Measurements from ENCODE around the gene RBM4. TPM values are rescaled to one million over a fixed set of nuclear protein-coding genes. Genes with fewer than 3 reads are reported as not detected.
A peak's percentile ranks its signal among the peaks of the same experiment; 100 is the strongest.

Gene RBM4
- total RNA-seq, 5 donors from 2014 or later (not counting 1 experiment from before 2014, with no cell fraction given) = 163 to 233 (median 181) TPM

DNA sequence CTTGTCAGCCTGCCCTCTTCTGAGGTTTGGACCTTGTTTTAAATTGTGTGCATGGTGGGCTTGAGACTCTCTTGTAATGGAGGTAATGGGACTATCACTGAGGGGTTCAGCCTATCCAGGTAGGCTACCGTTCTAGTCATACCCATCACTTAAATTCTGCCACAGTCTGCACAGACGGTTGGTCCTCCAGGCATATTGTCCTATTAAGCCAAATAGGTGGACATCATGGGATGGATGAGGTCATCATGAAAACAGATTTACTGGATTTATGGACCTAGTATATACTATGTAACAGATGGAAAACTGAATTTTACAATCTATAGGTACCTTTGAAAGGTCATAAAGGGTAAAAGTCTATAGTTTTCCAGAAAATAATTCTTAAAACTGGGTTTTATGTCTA lies 9.1 kb upstream of the RBM4 start:
- no peak overlapping the region for H3K4me3 Mint-ChIP-seq
- WGBS (ENCODE audit: insufficient coverage) = no CpG with 5 or more reads among the region's 2 CpGs
- ChIA-PET CTCF (interaction anchor here (0.6 to 1.1 kb wide), 2 partner anchors 51 to 660 kb away, joined by 3 read pairs; partner anchors contain the start of gene ANKRD13D (in 1 of the 2)), POLR2A (interaction anchor here (0.6 to 2.5 kb wide), 6 partner anchors 9 to 1615 kb away, joined by 3 to 17 read pairs (median 8); partner anchors contain the start of genes CCDC87 (in 1 of the 2), CCS (in 1 of the 2) and RBM4 (in 1 of the 2))
- Histone ChIP-seq H3K4me1 (ENCODE audit: control insufficient read depth in 1 of 2, extremely low read depth in 1 of 2, insufficient read depth in 2 of 2, low read length in 2 of 2) (peaks cover 0 to 44% of the 10 kb centered on the region in 2 experiments), H3K27me3 (replicated peaks in 1 of 2; ENCODE audit: control insufficient read depth in 2 of 2, extremely low read depth in 1 of 2, insufficient read depth in 2 of 2, low read length in 1 of 2) (no peaks in the 10 kb centered on the region), H3K9me3 (no peaks in the 10 kb centered on the region), H3K27ac (ENCODE audit: low read length) (no peak overlapping the region), H3K4me3 (ENCODE audit: control insufficient read depth in 1 of 2, extremely low read depth in 1 of 2, low read length in 1 of 2) (no peak overlapping the region), H3K36me3 (ENCODE audit: control insufficient read depth in 2 of 2, extremely low read depth in 1 of 2, insufficient read depth in 1 of 2, low read length in 1 of 2) (peaks cover 18 to 80% of the 10 kb centered on the region in 2 donors)
- peaks cover 43% of the 10 kb centered on the region for H3K36me3 Mint-ChIP-seq
- H3K27ac Mint-ChIP-seq = no peak overlapping the region
- no peaks in the 10 kb centered on the region for H3K27me3 Mint-ChIP-seq
- no peaks in the 10 kb centered on the region for H3K9me3 Mint-ChIP-seq
- DNase-seq = no peak
- ATAC-seq (replicated peaks in 1 of 4) = no peak
- H3K4me1 Mint-ChIP-seq = peaks cover 50 to 73% (median 63%) of the 10 kb centered on the region in 3 donors

DNA sequence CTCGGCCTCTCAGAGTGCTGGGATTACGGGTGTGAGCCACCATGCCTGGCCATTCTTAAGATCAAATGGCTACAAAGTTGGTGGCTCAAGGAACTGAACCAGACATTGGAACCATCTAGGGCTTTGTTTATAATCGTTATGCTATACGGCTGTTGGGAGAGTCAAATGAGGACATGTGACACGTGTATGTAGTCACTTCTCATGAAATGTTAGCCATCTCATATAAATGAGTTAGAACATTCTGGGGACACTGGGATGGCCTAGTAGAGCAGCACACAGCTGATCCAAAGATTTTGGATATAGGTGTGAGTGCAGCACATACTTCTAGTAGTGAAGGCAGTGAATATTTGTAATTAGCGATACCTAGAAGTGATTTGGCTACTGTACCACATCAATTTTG lies 6.6 kb upstream of the RBM4 start:
- H3K4me1 ChIP-seq (ENCODE audit: control insufficient read depth in 1 of 2, extremely low read depth in 1 of 2, insufficient read depth in 2 of 2, low read length in 2 of 2) = peaks cover 2 to 32% of the 10 kb centered on the region in 2 experiments
- Mint-ChIP-seq H3K9me3 (no peaks in the 10 kb centered on the region), H3K36me3 (peaks cover 44% of the 10 kb centered on the region), H3K27me3 (no peaks in the 10 kb centered on the region), H3K4me3 (no peak overlapping the region), H3K27ac (no peak overlapping the region), H3K4me1 (peaks cover 51 to 60% (median 53%) of the 10 kb centered on the region in 3 donors)
- H3K27me3 ChIP-seq (replicated peaks in 1 of 2; ENCODE audit: control insufficient read depth in 2 of 2, extremely low read depth in 1 of 2, insufficient read depth in 2 of 2, low read length in 1 of 2) = no peaks in the 10 kb centered on the region
- DNase-seq (no peak), ATAC-seq (replicated peaks in 1 of 4) (no peak)
- POLR2A ChIA-PET = interaction anchor here (0.6 to 2.2 kb wide), 5 partner anchors 9 to 114 kb away, joined by 4 to 16 read pairs (median 6); no protein-coding TSS in a partner anchor
- CTCF ChIA-PET = interaction anchor here in 1 of 2 donors (0.6 kb wide), 1 partner anchor 14 kb away, joined by 4 read pairs; no protein-coding TSS in a partner anchor
- no peak overlapping the region for H3K4me3 ChIP-seq (ENCODE audit: control insufficient read depth in 1 of 2, extremely low read depth in 1 of 2, low read length in 1 of 2)
- peaks cover 10 to 59% of the 10 kb centered on the region in 2 donors for H3K36me3 ChIP-seq (ENCODE audit: control insufficient read depth in 2 of 2, extremely low read depth in 1 of 2, insufficient read depth in 1 of 2, low read length in 1 of 2)
- 98% methylated on average over 5 of the region's 6 CpGs for WGBS (ENCODE audit: insufficient coverage)
- H3K27ac ChIP-seq (ENCODE audit: low read length) = no peak overlapping the region
- no peaks in the 10 kb centered on the region for H3K9me3 ChIP-seq

DNA sequence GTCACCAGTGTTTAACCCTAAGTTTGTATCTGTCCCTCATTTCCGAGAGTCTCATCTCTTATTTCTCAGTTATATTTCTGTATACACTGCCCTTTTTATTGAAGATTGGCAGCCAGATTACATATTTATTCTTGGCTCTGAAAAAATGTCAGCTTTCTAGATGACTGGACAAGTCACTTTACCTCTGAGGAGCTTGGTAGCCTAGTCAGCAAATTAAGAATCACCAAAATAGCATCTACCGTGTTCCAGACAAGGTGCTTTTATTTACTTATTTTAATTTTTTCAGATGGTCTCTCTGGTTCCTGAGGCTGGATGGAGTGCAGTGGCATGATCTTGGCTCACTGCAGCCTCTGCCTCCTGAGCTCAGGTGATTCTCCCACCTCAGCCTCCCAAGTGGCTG lies 5.6 kb upstream of the RBM4 start:
- POLR2A ChIA-PET = interaction anchor here (0.6 to 2.7 kb wide), 3 partner anchors 10 to 14 kb away, joined by 4 to 19 read pairs (median 9); no protein-coding TSS in a partner anchor
- ATAC-seq (replicated peaks in 1 of 4) (no peak), DNase-seq (no peak)
- WGBS (ENCODE audit: insufficient coverage) = no CpG with 5 or more reads among the region's 2 CpGs
- H3K9me3 ChIP-seq = no peaks in the 10 kb centered on the region
- peaks cover 34% of the 10 kb centered on the region for H3K36me3 Mint-ChIP-seq
- H3K27ac Mint-ChIP-seq = no peak overlapping the region
- no peaks in the 10 kb centered on the region for H3K27me3 Mint-ChIP-seq
- H3K36me3 ChIP-seq (ENCODE audit: control insufficient read depth in 2 of 2, extremely low read depth in 1 of 2, insufficient read depth in 1 of 2, low read length in 1 of 2) = peaks cover 0 to 49% of the 10 kb centered on the region in 2 donors
- CTCF ChIA-PET = no interaction called here
- peaks cover 51 to 60% (median 51%) of the 10 kb centered on the region in 3 donors for H3K4me1 Mint-ChIP-seq
- peaks cover 7 to 34% of the 10 kb centered on the region in 2 experiments for H3K4me1 ChIP-seq (ENCODE audit: control insufficient read depth in 1 of 2, extremely low read depth in 1 of 2, insufficient read depth in 2 of 2, low read length in 2 of 2)
- H3K9me3 Mint-ChIP-seq = no peaks in the 10 kb centered on the region
- H3K27ac ChIP-seq (ENCODE audit: low read length) = no peak overlapping the region
- no peaks in the 10 kb centered on the region for H3K27me3 ChIP-seq (replicated peaks in 1 of 2; ENCODE audit: control insufficient read depth in 2 of 2, extremely low read depth in 1 of 2, insufficient read depth in 2 of 2, low read length in 1 of 2)
- no peak overlapping the region for H3K4me3 ChIP-seq (ENCODE audit: control insufficient read depth in 1 of 2, extremely low read depth in 1 of 2, low read length in 1 of 2)
- H3K4me3 Mint-ChIP-seq = no peak overlapping the region

DNA sequence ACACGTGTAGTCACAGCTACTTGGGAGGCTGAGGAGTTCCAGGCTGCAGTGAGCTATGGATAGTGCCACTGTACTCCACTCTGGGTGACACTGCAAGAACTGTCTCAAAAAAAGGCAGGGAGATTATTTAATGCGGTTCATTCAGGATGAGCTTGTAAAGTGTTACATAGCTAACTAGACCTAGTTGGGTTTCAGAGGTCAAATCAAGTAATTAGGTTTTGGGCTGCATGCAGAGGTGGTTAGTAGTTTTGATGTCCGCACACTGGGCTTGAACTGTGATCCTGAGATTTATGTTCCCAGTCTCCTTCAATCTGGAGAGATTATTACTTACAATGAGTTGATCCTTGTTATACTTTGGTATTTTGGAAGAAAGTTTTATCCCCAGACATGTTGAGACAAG lies 2.1 kb upstream of the RBM4 start:
- peaks cover 33% of the 10 kb centered on the region for H3K36me3 Mint-ChIP-seq
- H3K9me3 Mint-ChIP-seq = no peaks in the 10 kb centered on the region
- WGBS (ENCODE audit: insufficient coverage) = 89% methylated on average over 2 of the region's 3 CpGs

DNA sequence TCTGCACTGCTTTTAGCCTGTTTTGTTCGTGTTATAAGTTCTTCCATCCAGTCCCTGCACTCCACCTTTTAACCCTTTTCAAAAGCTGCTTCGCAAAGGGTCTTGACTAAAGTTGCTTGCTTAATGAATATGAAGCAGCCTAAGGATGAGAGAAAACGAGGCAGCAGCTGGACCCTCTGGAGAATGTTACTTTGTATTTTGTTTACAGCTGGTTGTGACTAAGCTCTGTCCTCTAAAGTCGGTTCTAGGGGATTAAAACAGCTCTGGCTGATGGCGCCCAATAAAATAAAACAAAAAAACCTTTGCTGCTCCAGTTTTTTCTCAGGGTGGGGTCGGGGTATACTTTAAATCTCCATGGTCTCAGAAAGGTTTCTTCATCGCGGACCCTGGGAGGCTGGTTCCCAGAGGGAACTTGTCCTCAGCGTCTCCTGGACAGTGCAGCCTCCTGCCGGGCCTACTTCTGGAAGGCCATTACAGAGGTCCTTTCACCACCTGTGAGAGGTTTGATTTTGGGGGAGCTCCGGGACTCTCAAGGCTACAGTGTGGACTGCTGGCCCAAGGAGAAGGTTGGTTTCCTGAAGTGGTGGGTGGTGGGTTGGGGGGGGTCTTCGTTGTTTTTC lies 836 bp upstream of the RBM4 start:
- peaks cover 36% of the 10 kb centered on the region for H3K36me3 Mint-ChIP-seq
- no peaks in the 10 kb centered on the region for H3K9me3 ChIP-seq
- DNase-seq (no peak), ATAC-seq (replicated peaks in 1 of 4) (no peak)
- peaks cover 38 to 49% of the 10 kb centered on the region in 2 experiments for H3K4me1 ChIP-seq (ENCODE audit: control insufficient read depth in 1 of 2, extremely low read depth in 1 of 2, insufficient read depth in 2 of 2, low read length in 2 of 2)
- no peaks in the 10 kb centered on the region for H3K27me3 ChIP-seq (replicated peaks in 1 of 2; ENCODE audit: control insufficient read depth in 2 of 2, extremely low read depth in 1 of 2, insufficient read depth in 2 of 2, low read length in 1 of 2)
- peak overlapping the region; percentile 78 to 100 for H3K4me3 ChIP-seq (ENCODE audit: control insufficient read depth in 1 of 2, extremely low read depth in 1 of 2, low read length in 1 of 2)
- ChIA-PET CTCF (interaction anchor here (0.6 to 3.0 kb wide), 15 partner anchors 9 to 926 kb away, joined by 3 to 27 read pairs (median 4); partner anchors contain the start of genes CCDC87 (in 1 of the 2), KAT5 (in 1 of the 2), MRPL11 (in 1 of the 2) and RBM14 (in 1 of the 2)), POLR2A (interaction anchor here (0.7 to 5.7 kb wide), 20 partner anchors 8 to 602 kb away, joined by 3 to 165 read pairs (median 6); partner anchors contain the start of genes RBM4B (in 2 of the 2), CCDC87 (in 1 of the 2), CCS (in 1 of the 2) and PELI3 (in 1 of the 2))
- 64% methylated on average over 7 of the region's 12 CpGs for WGBS (ENCODE audit: insufficient coverage)
- H3K27ac Mint-ChIP-seq = peak overlapping the region; percentile 97
- H3K9me3 Mint-ChIP-seq = no peaks in the 10 kb centered on the region
- H3K4me1 Mint-ChIP-seq = peaks cover 57 to 68% (median 62%) of the 10 kb centered on the region in 3 donors
- H3K36me3 ChIP-seq (ENCODE audit: control insufficient read depth in 2 of 2, extremely low read depth in 1 of 2, insufficient read depth in 1 of 2, low read length in 1 of 2) = peaks cover 5 to 46% of the 10 kb centered on the region in 2 donors
- peak overlapping the region; percentile 78 for H3K27ac ChIP-seq (ENCODE audit: low read length)
- H3K27me3 Mint-ChIP-seq = no peaks in the 10 kb centered on the region
- H3K4me3 Mint-ChIP-seq = peak overlapping the region; percentile 98 to 99 (median 99)

More for the DNA sequence above, 2.1 kb upstream of the RBM4 start:
- H3K27me3 ChIP-seq (replicated peaks in 1 of 2; ENCODE audit: control insufficient read depth in 2 of 2, extremely low read depth in 1 of 2, insufficient read depth in 2 of 2, low read length in 1 of 2) = no peaks in the 10 kb centered on the region
- H3K27ac ChIP-seq (ENCODE audit: low read length) = no peak overlapping the region
- H3K9me3 ChIP-seq = no peaks in the 10 kb centered on the region
- Mint-ChIP-seq H3K4me1 (peaks cover 53 to 62% (median 56%) of the 10 kb centered on the region in 3 donors), H3K27me3 (no peaks in the 10 kb centered on the region), H3K4me3 (no peak overlapping the region), H3K27ac (peak overlapping the region; percentile 39 to 52)
- H3K4me1 ChIP-seq (ENCODE audit: control insufficient read depth in 1 of 2, extremely low read depth in 1 of 2, insufficient read depth in 2 of 2, low read length in 2 of 2) = peaks cover 26 to 53% of the 10 kb centered on the region in 2 experiments
- POLR2A ChIA-PET = interaction anchor here (0.6 to 5.7 kb wide), 6 partner anchors 11 to 596 kb away, joined by 3 to 165 read pairs (median 4); partner anchors contain the start of gene RBM14 (in 1 of the 2)
- CTCF ChIA-PET = interaction anchor here in 1 of 2 donors (0.6 kb wide), 1 partner anchor 20 kb away, joined by 7 read pairs; the partner anchor contains the start of gene RBM14
- ATAC-seq (replicated peaks in 1 of 4) = no peak
- no peak for DNase-seq
- no peak overlapping the region for H3K4me3 ChIP-seq (ENCODE audit: control insufficient read depth in 1 of 2, extremely low read depth in 1 of 2, low read length in 1 of 2)
- H3K36me3 ChIP-seq (ENCODE audit: control insufficient read depth in 2 of 2, extremely low read depth in 1 of 2, insufficient read depth in 1 of 2, low read length in 1 of 2) = peaks cover 5 to 37% of the 10 kb centered on the region in 2 donors
